Loucy (cell line): ENCODE data around the gene NFATC2IP.

Source experiments
- EZH2phosphoT487 ChIP-seq: fragments of 200-600 bp; IDR thresholded peaks from 2 replicates; pipeline ENCODE4 v1.6.1; 2018; ENCODE audit warnings: antibody characterized with exemption, mild to moderate bottlenecking, moderate library complexity, borderline replicate concordance
- TF ChIP-seq, protein P1 (sequence below): fragments of 200-600 bp; sonication (generic); conservative IDR thresholded peaks from 2 replicates; pipeline ENCODE4 v1.5.1; 2014; ENCODE audit warnings: mild to moderate bottlenecking, antibody characterized with exemption, low read length

GRCh38 chr16:28925386-28926228, 25.1 kb upstream of the NFATC2IP start:
- TF ChIP-seq, protein P1, sequence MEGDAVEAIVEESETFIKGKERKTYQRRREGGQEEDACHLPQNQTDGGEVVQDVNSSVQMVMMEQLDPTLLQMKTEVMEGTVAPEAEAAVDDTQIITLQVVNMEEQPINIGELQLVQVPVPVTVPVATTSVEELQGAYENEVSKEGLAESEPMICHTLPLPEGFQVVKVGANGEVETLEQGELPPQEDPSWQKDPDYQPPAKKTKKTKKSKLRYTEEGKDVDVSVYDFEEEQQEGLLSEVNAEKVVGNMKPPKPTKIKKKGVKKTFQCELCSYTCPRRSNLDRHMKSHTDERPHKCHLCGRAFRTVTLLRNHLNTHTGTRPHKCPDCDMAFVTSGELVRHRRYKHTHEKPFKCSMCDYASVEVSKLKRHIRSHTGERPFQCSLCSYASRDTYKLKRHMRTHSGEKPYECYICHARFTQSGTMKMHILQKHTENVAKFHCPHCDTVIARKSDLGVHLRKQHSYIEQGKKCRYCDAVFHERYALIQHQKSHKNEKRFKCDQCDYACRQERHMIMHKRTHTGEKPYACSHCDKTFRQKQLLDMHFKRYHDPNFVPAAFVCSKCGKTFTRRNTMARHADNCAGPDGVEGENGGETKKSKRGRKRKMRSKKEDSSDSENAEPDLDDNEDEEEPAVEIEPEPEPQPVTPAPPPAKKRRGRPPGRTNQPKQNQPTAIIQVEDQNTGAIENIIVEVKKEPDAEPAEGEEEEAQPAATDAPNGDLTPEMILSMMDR, result no peak
- TF ChIP-seq EZH2phosphoT487, result no peak
